ENCODE measurements around the gene DGKI.

DNA sequence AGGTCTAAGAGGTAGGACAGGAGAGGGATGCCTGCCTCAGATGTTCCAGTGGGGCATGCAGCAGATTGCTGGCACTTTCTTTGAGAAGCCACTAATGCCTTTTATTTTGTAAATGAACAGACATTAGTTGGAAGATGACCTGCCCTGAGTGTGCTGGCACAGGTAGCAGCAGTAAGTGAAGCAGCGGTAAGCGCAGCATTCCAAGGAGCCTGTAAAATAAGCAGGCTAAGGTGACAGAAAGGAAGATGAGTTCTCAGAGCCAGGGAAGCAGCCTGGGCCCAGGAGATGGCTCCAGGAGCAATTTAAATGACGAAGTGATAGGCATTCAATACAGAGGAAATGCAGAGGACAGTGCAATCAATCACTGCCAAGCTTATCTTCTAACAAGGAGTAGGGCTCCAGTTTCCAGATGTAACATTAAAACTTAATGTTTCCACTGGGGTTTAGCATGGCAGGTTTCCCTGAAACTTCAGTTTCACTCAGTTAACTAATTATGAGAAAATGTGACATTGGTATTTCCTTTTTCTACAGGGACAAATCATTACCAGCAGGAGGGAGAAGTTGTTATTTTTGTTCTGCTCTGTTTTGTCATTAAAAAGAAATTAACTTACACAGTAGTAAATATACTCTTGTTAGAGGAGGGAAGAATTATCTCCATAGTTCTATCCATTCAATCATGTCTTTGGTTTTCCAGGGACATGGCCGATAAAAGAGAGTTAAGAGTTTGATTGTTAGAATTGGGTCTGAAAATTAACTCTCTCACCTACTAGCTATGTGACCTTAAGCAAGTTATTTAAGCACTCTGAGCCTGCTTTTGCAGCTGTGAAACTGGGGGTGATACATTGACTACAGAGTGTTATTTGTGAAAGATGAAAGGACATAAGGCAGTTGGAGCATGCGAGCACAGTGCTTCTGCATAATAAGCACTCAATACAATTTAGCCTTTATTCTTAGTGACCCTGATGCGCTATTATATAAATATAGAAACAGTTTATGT is 406.6 kb downstream of the DGKI start:
- no peak for TF ChIP-seq JUN (CRISPR knock-in tag; IDR thresholded peaks at IDR 0.05)
- TF ChIP-seq, protein P1, sequence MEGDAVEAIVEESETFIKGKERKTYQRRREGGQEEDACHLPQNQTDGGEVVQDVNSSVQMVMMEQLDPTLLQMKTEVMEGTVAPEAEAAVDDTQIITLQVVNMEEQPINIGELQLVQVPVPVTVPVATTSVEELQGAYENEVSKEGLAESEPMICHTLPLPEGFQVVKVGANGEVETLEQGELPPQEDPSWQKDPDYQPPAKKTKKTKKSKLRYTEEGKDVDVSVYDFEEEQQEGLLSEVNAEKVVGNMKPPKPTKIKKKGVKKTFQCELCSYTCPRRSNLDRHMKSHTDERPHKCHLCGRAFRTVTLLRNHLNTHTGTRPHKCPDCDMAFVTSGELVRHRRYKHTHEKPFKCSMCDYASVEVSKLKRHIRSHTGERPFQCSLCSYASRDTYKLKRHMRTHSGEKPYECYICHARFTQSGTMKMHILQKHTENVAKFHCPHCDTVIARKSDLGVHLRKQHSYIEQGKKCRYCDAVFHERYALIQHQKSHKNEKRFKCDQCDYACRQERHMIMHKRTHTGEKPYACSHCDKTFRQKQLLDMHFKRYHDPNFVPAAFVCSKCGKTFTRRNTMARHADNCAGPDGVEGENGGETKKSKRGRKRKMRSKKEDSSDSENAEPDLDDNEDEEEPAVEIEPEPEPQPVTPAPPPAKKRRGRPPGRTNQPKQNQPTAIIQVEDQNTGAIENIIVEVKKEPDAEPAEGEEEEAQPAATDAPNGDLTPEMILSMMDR (IDR thresholded peaks at IDR 0.05) = no peak
- TF ChIP-seq, protein P2, sequence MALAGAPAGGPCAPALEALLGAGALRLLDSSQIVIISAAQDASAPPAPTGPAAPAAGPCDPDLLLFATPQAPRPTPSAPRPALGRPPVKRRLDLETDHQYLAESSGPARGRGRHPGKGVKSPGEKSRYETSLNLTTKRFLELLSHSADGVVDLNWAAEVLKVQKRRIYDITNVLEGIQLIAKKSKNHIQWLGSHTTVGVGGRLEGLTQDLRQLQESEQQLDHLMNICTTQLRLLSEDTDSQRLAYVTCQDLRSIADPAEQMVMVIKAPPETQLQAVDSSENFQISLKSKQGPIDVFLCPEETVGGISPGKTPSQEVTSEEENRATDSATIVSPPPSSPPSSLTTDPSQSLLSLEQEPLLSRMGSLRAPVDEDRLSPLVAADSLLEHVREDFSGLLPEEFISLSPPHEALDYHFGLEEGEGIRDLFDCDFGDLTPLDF (CRISPR knock-in tag; IDR thresholded peaks at IDR 0.05) = no peak
- TF ChIP-seq, protein P3, sequence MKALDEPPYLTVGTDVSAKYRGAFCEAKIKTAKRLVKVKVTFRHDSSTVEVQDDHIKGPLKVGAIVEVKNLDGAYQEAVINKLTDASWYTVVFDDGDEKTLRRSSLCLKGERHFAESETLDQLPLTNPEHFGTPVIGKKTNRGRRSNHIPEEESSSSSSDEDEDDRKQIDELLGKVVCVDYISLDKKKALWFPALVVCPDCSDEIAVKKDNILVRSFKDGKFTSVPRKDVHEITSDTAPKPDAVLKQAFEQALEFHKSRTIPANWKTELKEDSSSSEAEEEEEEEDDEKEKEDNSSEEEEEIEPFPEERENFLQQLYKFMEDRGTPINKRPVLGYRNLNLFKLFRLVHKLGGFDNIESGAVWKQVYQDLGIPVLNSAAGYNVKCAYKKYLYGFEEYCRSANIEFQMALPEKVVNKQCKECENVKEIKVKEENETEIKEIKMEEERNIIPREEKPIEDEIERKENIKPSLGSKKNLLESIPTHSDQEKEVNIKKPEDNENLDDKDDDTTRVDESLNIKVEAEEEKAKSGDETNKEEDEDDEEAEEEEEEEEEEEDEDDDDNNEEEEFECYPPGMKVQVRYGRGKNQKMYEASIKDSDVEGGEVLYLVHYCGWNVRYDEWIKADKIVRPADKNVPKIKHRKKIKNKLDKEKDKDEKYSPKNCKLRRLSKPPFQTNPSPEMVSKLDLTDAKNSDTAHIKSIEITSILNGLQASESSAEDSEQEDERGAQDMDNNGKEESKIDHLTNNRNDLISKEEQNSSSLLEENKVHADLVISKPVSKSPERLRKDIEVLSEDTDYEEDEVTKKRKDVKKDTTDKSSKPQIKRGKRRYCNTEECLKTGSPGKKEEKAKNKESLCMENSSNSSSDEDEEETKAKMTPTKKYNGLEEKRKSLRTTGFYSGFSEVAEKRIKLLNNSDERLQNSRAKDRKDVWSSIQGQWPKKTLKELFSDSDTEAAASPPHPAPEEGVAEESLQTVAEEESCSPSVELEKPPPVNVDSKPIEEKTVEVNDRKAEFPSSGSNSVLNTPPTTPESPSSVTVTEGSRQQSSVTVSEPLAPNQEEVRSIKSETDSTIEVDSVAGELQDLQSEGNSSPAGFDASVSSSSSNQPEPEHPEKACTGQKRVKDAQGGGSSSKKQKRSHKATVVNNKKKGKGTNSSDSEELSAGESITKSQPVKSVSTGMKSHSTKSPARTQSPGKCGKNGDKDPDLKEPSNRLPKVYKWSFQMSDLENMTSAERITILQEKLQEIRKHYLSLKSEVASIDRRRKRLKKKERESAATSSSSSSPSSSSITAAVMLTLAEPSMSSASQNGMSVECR (CRISPR knock-in tag; IDR thresholded peaks at IDR 0.05; ENCODE audit: borderline replicate concordance) = no peak
